GM23338 (cell line): ENCODE data around the gene TPO. TPM values are rescaled to one million over a fixed set of nuclear protein-coding genes. Genes with fewer than 3 reads are reported as not detected.

Source experiments
- ATAC-seq: fragments of 200-7000 bp; cut with Tn5 transposase; 3 replicates; pipeline ENCODE4 v1.9.1; 2020
- DNase-seq: peaks from one replicate; pipeline ENCODE4 v3.0.0-alpha.2; 2015; ENCODE audit warnings: low spot score
- H2AFZ ChIP-seq: fragments of 200-600 bp; sonication (generic); 2 replicates; pipeline ENCODE4 v1.8.0; 2016; ENCODE audit warnings: antibody characterized with exemption, mild to moderate bottlenecking, moderate library complexity
- H3F3A ChIP-seq: fragments of 200-600 bp; sonication (generic); replicated peaks from 2 replicates; pipeline ENCODE4 v1.8.0; 2017; ENCODE audit warnings: antibody characterized with exemption, mixed run types, low read depth
- H3K27ac ChIP-seq: fragments of 200-600 bp; sonication (generic); 2 replicates; pipeline ENCODE4 v1.6.1; 2016; ENCODE audit warnings: low read depth
- H3K27me3 ChIP-seq: fragments of 200-600 bp; sonication (generic); 2 replicates; pipeline ENCODE4 v1.8.0; 2016; ENCODE audit warnings: mild to moderate bottlenecking, mixed run types, moderate library complexity; ENCODE audit not compliant: insufficient read depth
- H3K36me3 ChIP-seq: fragments of 200-600 bp; sonication (generic); 2 replicates; pipeline ENCODE4 v1.8.0; 2016; ENCODE audit warnings: mild to moderate bottlenecking; ENCODE audit not compliant: insufficient read depth
- H3K4me1 ChIP-seq: fragments of 200-600 bp; sonication (generic); 2 replicates; pipeline ENCODE4 v1.8.0; 2016; ENCODE audit warnings: mild to moderate bottlenecking, moderate library complexity; ENCODE audit not compliant: insufficient read depth
- H3K4me2 ChIP-seq: fragments of 200-600 bp; sonication (generic); 2 replicates; pipeline ENCODE4 v1.7.1; 2017; ENCODE audit warnings: mixed run types
- H3K4me3 ChIP-seq: fragments of 200-600 bp; sonication (generic); 2 replicates; pipeline ENCODE4 v1.6.1; 2016; ENCODE audit warnings: mixed run types
- H3K79me2 ChIP-seq: fragments of 200-600 bp; sonication (generic); replicated peaks from 2 replicates; pipeline ENCODE4 v1.8.0; 2017; ENCODE audit warnings: mild to moderate bottlenecking; ENCODE audit not compliant: insufficient read depth
- H3K9me2 ChIP-seq: fragments of 200-600 bp; sonication (generic); 2 replicates; pipeline ENCODE4 v1.8.0; 2017; ENCODE audit not compliant: insufficient read depth
- H4K20me1 ChIP-seq: fragments of 200-600 bp; sonication (generic); replicated peaks from 2 replicates; pipeline ENCODE4 v1.8.0; 2017; ENCODE audit warnings: mild to moderate bottlenecking; ENCODE audit not compliant: insufficient read depth
- H3K27ac Mint-ChIP-seq: 2 replicates; pipeline ENCODE4 v1.8.0; 2020; ENCODE audit warnings: inconsistent platforms, mild to moderate bottlenecking, moderate library complexity, mixed read lengths
- H3K27me3 Mint-ChIP-seq: 3 replicates; pipeline ENCODE4 v1.8.0; 2022; ENCODE audit warnings: low read depth, mild to moderate bottlenecking, moderate library complexity, mixed read lengths, inconsistent platforms; ENCODE audit not compliant: insufficient read depth, poor library complexity
- H3K36me3 Mint-ChIP-seq: 3 replicates; pipeline ENCODE4 v1.8.0; 2021; ENCODE audit warnings: low read depth, mild to moderate bottlenecking, inconsistent platforms, moderate library complexity, mixed read lengths
- H3K4me1 Mint-ChIP-seq: 3 replicates; pipeline ENCODE4 v1.8.0; 2020; ENCODE audit warnings: mild to moderate bottlenecking, inconsistent platforms, mixed read lengths
- H3K4me3 Mint-ChIP-seq: 3 replicates; pipeline ENCODE4 v1.8.0; 2021; ENCODE audit warnings: moderate library complexity, mild to moderate bottlenecking, inconsistent platforms, mixed read lengths
- H3K9me3 Mint-ChIP-seq: 3 replicates; pipeline ENCODE4 v1.8.0; 2020; ENCODE audit warnings: moderate library complexity, mild to moderate bottlenecking, inconsistent platforms, mixed read lengths
- EZH2 ChIP-seq: fragments of 200-600 bp; sonication (generic); IDR thresholded peaks from one replicate; pipeline ENCODE4 v1.8.0; 2017; ENCODE audit warnings: antibody characterized with exemption, mild to moderate bottlenecking, low read depth; ENCODE audit not compliant: unreplicated experiment
- EZH2phosphoT487 ChIP-seq: fragments of 200-600 bp; sonication (generic); IDR thresholded peaks from one replicate; pipeline ENCODE4 v1.8.1; 2018; ENCODE audit warnings: antibody characterized with exemption; ENCODE audit not compliant: unreplicated experiment
- JUNB ChIP-seq: IDR thresholded peaks from one replicate; pipeline ENCODE4 v1.6.1; 2016; ENCODE audit warnings: antibody characterized with exemption; ENCODE audit not compliant: unreplicated experiment
- NANOG ChIP-seq: IDR thresholded peaks from 2 replicates; pipeline ENCODE4 v1.6.1; 2016; ENCODE audit warnings: antibody characterized with exemption, borderline replicate concordance
- POLR2AphosphoS5 ChIP-seq: IDR thresholded peaks from 2 replicates; pipeline ENCODE4 v1.6.1; 2016; ENCODE audit warnings: antibody characterized with exemption, low read depth
- STAT1 ChIP-seq: IDR thresholded peaks from one replicate; pipeline ENCODE4 v1.6.1; 2016; ENCODE audit warnings: antibody characterized with exemption; ENCODE audit not compliant: unreplicated experiment
- ZNF114 ChIP-seq: fragments of 250-450 bp; sonication (Bioruptor Pico); IDR thresholded peaks from 2 replicates; pipeline ENCODE4 v1.5.0; 2020; ENCODE audit warnings: mild to moderate bottlenecking, moderate library complexity
- ZNF331 ChIP-seq: fragments of 250-450 bp; sonication (Bioruptor Pico); IDR thresholded peaks from 2 replicates; pipeline ENCODE4 v1.5.0; 2020; ENCODE audit warnings: low read depth, mild to moderate bottlenecking, moderate library complexity
- polyA plus RNA-seq: library from polyadenylated mRNA; unstranded; fragments of >200 nt; fragmentation: Nextera tagmentation; extraction: Ambion mirVana; gene quantifications from 2 replicates; pipeline ENCODE4 v1.2.1, GENCODE V29; 2016
- total RNA-seq: library from RNA; depleted of rRNA; stranded (reverse); fragments of >200 nt; shearing (Covaris generic); gene quantifications from 2 replicates; pipeline ENCODE4 v1.2.3, GENCODE V29; 2014
- TF ChIP-seq, protein P1 (sequence below): fragments of 250-450 bp; sonication (Bioruptor Pico); IDR thresholded peaks from 2 replicates; pipeline ENCODE4 v1.5.0; 2020; ENCODE audit warnings: mild to moderate bottlenecking, moderate library complexity

Gene TPO
- total and polyA plus RNA-seq, 2 experiments from 2014 or later = 0.74 TPM; not detected in 1

DNA sequence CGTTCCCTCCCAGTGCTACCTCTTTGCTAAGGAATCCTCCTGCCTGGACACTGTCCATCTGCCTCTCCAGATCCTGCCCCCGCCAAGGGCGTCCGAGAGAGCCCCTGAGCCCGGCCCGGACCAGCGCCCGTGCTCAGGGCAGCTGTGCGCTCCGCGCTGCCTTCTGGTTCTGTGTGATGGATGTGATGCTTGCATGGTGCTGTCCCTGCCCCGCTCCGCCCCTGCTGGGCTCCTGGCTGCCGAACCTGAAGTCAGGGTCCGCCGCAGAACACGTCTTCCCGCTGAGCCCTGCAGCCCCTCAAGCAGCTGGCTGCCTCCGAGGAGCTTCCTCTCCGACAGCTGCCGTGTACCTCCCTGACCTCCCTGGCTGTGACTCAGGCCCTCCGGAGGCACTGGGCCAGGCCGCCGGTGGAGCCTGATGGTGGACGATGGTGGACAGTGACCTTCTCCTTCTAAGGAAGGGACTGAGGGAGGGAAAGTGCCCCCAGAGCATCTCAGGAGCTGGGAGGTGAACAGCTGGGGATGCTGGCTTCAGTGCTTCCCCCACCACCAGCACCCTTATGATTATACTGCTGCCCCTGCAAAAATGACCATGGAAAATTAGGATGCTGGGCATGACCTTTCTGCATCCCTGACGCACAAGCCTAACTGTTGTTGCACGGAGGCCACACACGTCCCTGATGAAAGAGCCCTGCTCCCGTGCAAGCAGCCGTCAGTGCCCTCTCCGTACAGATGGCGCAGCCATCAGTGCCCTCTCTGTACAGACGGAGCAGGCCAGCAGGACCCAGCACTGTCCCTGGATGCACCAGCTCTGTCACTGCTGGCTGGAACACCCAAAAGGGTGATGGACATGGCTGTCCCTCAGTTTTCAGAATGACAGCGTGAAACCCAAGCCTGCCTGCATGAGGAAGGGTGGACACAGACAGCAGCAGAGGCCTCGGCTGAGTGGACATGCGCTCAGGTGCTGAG is 99.3 kb downstream of the TPO start (continued):
- no peak for TF ChIP-seq EZH2
- no peak for TF ChIP-seq ZNF331 (CRISPR knock-in tag)
- TF ChIP-seq, protein P1, sequence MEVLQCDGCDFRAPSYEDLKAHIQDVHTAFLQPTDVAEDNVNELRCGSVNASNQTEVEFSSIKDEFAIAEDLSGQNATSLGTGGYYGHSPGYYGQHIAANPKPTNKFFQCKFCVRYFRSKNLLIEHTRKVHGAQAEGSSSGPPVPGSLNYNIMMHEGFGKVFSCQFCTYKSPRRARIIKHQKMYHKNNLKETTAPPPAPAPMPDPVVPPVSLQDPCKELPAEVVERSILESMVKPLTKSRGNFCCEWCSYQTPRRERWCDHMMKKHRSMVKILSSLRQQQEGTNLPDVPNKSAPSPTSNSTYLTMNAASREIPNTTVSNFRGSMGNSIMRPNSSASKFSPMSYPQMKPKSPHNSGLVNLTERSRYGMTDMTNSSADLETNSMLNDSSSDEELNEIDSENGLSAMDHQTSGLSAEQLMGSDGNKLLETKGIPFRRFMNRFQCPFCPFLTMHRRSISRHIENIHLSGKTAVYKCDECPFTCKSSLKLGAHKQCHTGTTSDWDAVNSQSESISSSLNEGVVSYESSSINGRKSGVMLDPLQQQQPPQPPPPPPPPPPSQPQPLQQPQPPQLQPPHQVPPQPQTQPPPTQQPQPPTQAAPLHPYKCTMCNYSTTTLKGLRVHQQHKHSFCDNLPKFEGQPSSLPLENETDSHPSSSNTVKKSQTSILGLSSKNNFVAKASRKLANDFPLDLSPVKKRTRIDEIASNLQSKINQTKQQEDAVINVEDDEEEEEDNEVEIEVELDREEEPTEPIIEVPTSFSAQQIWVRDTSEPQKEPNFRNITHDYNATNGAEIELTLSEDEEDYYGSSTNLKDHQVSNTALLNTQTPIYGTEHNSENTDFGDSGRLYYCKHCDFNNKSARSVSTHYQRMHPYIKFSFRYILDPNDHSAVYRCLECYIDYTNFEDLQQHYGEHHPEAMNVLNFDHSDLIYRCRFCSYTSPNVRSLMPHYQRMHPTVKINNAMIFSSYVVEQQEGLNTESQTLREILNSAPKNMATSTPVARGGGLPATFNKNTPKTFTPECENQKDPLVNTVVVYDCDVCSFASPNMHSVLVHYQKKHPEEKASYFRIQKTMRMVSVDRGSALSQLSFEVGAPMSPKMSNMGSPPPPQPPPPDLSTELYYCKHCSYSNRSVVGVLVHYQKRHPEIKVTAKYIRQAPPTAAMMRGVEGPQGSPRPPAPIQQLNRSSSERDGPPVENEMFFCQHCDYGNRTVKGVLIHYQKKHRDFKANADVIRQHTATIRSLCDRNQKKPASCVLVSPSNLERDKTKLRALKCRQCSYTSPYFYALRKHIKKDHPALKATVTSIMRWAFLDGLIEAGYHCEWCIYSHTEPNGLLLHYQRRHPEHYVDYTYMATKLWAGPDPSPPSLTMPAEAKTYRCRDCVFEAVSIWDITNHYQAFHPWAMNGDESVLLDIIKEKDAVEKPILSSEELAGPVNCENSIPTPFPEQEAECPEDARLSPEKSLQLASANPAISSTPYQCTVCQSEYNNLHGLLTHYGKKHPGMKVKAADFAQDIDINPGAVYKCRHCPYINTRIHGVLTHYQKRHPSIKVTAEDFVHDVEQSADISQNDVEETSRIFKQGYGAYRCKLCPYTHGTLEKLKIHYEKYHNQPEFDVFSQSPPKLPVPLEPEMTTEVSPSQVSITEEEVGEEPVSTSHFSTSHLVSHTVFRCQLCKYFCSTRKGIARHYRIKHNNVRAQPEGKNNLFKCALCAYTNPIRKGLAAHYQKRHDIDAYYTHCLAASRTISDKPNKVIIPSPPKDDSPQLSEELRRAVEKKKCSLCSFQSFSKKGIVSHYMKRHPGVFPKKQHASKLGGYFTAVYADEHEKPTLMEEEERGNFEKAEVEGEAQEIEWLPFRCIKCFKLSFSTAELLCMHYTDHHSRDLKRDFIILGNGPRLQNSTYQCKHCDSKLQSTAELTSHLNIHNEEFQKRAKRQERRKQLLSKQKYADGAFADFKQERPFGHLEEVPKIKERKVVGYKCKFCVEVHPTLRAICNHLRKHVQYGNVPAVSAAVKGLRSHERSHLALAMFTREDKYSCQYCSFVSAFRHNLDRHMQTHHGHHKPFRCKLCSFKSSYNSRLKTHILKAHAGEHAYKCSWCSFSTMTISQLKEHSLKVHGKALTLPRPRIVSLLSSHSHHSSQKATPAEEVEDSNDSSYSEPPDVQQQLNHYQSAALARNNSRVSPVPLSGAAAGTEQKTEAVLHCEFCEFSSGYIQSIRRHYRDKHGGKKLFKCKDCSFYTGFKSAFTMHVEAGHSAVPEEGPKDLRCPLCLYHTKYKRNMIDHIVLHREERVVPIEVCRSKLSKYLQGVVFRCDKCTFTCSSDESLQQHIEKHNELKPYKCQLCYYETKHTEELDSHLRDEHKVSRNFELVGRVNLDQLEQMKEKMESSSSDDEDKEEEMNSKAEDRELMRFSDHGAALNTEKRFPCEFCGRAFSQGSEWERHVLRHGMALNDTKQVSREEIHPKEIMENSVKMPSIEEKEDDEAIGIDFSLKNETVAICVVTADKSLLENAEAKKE (CRISPR knock-in tag) = no peak

DNA sequence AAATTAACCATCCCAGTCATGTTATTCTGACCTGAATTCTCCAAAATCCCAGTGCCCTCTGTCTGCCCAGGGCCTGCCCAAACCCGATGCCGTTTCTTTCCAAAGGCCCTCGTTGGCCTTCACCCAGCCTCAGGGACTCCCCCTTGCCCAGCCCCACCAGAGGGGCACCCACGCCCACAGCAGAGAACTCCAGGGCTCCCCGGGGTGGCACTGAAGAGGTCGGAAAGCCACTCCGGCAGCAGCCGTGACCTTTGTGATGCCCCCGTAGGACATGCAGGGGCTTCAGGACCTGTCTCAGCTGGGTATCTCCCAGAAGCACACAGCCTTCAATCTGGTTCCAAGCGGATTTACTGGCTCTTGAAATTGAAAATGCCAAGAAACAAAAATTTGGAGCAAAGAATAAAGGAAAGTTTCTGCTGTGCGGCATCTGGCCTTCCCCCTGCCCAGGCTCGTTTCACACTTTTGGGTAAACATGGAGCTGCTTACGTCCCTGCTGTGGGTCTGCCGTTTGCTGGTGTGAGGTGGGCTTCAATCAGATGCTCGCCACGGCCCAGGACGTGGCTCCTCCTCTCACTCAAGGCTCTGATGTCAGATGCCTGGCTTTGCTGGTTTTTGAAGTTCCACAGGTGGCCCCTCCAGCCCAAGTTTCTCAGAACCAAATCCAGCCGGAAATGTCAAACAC is 101.3 kb downstream of the TPO start:
- H3K36me3 Mint-ChIP-seq = no peaks in the 10 kb centered on the region
- Histone ChIP-seq H3K4me2 (no peak overlapping the region), H3K27ac (no peak overlapping the region), H3K4me1 (no peaks in the 10 kb centered on the region), H4K20me1 (no peaks in the 10 kb centered on the region), H3K9me2 (no peaks in the 10 kb centered on the region), H3K36me3 (no peaks in the 10 kb centered on the region), H2AFZ (no peak overlapping the region), H3K79me2 (no peaks in the 10 kb centered on the region), H3K27me3 (no peaks in the 10 kb centered on the region), H3K4me3 (no peak overlapping the region), H3F3A (no peaks in the 10 kb centered on the region)
- ATAC-seq (no peak), DNase-seq (no peak)
- H3K9me3 Mint-ChIP-seq = no peaks in the 10 kb centered on the region; the same call in 2 of the 3 replicates
- peaks cover 8% of the 10 kb centered on the region for H3K27me3 Mint-ChIP-seq
- no peak overlapping the region for H3K4me3 Mint-ChIP-seq
- H3K27ac Mint-ChIP-seq = no peak overlapping the region
- peaks cover 8% of the 10 kb centered on the region for H3K4me1 Mint-ChIP-seq
- no peak for TF ChIP-seq EZH2phosphoT487
- TF ChIP-seq NANOG = no peak
- no peak for TF ChIP-seq STAT1
- no peak for TF ChIP-seq EZH2
- TF ChIP-seq POLR2AphosphoS5 = no peak
- TF ChIP-seq ZNF114 (CRISPR knock-in tag) = no peak
- TF ChIP-seq ZNF331 (CRISPR knock-in tag) = no peak
- no peak for TF ChIP-seq JUNB
